IPS-11a (cell line): ENCODE results near the gene ADAMTSL1.

Source experiments
- H3K4me3 ChIP-seq: one replicate; pipeline ENCODE4 v1.5.1; 2013; ENCODE audit warnings: low read depth, low read length, control low read depth

The ADAMTSL1 gene

DNA sequence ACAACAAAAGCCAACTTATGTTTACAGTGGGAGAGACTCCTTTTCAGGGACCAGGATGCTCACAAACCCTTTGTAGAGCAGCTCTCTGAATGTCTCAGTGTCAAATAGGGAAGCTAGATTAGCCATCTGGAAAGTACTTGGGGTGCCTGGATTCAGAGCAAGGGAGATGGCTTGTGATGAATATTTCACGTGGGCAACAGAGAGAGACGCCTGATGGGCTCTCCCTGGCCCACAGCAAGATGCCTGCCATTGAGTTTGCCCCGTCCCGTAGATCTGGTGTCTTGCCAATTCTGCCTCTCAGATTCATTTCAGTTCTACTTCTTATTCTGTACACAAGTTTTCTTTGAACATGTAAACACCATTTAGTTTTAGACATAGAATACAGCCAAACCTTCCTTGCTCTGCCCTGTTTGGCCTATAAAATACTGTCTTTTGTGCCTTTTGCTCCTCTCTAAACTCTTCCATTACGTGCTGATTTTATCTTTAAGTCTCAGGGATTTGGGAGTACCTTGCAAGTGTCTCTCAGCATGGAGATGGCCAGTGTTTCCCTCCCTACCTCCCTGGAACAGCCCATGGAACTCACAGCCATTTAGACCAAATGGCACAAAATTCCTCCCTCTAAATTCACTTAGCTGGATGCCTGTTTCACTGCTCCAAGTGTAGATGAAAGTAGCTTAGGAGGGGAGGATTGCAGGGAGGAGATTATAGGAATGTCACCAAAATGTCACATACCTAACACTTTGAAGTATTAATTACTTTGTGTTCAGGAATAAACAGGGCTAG is 324.7 kb downstream of the ADAMTSL1 start:
- H3K4me3 ChIP-seq: no peak overlapping the region

DNA sequence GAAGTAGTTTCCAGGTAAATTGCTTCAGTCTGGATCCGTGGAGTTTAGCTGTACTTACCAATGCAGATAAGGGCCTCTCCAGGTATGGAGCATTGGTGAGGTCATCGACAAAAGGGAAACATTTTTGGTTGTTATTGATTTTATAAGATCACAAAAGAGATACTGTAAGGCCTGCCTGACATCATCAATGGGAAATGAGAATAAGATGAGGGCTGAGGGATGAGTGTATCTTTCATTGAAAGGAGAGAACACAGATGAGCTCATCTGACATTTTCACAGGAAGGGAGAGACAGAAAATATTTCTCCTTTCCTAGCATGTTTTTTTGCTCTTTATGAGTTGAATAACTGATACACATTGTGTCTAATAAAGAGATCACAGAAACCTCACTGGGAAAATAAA is 325.5 kb downstream of the ADAMTSL1 start:
- H3K4me3 ChIP-seq: no peak overlapping the region

DNA sequence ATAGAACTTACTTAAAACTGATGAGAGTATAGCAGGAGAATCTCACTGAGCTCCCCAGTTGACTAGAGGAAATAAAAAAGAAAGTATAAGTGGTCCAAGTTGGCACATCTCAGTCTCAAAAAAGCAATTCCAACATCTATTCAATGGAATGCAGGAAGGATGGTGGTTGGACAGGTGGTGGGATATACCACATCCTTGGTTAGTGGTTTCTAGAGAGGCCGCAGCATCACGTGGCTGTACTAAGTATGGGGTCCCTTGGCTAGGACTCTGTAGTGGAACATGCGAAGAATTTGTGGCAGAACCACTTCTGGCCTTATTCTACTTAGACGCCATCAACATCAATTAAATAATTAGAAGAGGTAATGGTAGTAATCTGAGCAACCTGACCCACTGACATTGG is 326.6 kb downstream of the ADAMTSL1 start:
- H3K4me3 ChIP-seq: no peak overlapping the region

DNA sequence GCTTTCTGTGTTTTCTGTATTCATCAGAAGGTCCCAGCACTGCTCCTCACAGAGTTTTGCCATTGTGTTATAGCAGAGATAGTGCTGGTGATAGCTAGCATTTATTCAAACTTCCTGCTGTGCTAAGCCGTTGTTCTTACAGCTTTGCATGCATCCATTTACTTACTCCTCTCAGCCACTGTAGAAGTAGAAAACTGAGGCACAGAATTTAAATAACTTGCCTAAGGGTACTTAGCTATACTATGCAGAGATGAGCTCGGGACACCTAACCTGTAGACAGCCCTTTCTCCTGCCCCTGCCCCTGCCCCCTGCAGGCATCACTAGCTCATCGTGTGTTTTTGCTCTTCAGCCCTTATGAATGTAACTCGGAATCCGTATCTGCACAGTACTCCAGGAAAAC is 331.4 kb downstream of the ADAMTSL1 start:
- H3K4me3 ChIP-seq: no peak overlapping the region

DNA sequence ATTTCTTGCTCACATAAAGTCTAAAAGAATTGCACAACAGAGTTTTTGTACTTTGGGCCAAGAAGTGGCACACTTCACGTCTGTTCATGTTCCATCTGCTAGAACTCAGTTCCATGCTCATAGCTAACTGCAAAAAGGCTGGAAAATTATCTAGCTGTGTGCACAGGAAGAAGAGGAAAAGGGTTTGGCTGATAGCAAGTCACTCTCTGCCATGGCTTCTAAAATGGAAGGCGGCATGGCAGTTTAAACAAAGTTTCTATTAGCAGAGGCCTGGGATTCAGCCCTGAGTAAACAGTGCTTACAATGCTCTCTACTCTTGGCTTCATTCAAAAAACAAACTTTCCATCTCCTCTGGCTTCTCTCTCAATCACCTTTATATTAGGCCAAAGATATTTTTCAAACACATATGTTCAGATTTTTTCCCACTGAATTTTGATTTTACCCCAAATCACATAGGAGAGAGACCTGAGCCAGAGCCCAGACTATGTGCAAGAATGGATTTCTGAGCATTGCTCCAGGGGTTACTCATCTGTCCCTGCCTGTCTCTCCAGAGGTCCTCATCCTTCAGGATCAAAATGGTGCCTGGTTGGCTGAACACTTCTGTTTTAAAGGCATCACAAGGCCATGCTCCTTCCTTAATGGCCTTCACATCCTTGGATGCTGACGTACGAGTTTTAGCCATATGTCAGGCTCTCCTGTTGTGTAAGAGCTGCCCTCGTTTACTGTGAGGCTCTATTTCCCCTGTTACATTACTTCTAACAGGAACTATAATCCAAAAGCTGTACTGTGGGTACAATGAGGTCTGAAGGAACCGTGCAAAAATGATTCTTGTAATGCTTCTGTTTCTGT is 332.5 kb downstream of the ADAMTSL1 start:
- H3K4me3 ChIP-seq: no peak overlapping the region

DNA sequence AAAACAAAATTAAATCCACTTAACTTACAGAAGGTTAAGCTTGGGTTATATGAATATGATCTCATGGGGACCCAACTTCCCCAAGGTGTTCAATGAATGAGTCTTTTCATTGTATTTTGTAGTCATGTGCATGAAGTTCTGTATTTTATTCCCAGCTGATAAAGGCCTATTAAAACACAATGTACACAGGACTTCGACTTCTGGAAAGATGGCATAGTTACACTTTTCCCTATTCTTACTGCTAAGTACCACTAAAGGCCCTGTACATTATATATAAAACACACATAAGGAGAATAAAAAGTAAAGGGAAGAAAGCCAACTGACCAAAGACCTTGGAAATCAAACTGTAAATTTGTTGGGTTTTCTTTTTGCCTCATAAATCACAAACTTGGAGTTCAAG is 336.6 kb downstream of the ADAMTSL1 start:
- H3K4me3 ChIP-seq: no peak overlapping the region

DNA sequence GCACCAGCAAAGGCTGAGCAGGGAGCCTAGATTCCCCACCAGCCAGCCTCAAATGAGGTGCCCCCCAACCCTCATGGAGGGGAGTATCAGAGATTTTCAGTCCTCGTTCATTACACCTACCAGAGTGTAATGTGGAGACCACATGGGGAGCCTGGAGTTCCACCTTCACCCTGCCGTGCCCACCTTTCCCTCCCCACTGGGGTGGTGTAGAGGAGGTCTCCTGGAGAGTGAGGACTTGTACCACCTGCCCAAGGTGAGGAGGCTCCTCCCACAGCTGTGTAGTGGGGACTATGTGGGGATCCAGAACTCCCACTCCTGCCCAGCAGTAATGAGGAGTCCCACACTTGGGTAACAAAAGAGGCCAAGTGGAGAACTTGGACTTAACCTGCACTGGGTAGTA is 337.2 kb downstream of the ADAMTSL1 start:
- H3K4me3 ChIP-seq: no peak overlapping the region

DNA sequence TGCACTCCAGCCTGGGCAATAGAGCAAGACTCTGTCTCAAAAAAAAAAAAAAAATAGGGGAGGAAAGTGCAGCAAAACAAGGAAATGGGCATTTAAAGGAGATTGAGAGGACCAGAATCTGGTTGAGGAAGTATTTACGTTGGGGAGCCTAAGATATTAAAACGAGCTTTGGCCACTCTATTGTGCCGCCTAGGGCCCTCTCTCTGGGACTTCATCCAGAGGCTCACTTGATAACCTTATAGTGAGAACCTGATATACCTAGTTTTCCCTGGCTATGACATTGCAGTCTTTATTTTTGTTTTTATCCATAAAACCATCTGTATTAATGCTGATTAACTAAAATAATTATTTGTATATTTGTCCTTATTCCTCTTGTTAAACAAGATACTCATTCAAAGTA is 345.5 kb downstream of the ADAMTSL1 start:
- no peak overlapping the region for H3K4me3 ChIP-seq

DNA sequence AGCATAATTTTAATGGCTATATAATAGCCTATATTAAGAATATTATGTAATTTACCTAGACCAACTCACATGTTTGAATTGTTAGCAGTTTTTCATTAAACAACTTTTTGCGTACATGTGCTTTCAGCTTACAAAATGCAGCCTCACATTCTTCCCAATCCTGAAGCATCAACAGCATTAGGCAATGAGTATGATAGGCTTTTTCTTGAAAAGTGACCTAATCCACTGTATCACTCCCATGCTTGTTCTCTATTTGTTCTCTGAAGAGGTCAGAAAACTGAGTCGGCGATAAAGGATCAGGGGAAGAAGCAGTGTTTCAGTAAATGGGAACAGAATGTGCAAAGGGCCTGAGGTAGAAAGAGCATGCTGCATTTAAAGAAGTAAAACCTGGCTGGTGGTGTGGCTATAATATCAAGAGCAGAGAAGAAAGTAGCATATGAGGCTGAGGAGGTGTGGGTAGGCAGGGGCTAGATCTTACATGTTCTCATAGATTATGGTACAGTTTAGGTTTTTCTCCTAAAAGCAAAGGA is 346.7 kb downstream of the ADAMTSL1 start:
- no peak overlapping the region for H3K4me3 ChIP-seq

DNA sequence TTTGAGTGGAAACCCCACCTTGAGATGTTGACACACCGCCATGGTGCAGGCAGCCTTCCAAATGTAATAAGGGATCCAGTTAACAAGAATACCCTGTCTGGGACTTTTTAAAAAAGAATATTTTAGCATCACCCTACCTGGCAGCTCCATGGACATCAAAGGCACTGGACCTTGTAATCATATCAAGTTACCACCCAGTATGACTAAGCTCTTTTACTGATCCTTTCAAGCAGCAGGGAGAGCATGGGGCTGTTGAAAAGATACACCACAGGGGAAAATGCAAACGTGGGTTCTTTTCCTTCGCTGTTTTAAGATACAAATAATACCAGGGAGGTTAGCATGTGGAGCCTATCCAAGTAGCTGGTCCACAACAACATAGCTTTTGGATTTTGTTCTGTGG is 347.8 kb downstream of the ADAMTSL1 start:
- H3K4me3 ChIP-seq: no peak overlapping the region

DNA sequence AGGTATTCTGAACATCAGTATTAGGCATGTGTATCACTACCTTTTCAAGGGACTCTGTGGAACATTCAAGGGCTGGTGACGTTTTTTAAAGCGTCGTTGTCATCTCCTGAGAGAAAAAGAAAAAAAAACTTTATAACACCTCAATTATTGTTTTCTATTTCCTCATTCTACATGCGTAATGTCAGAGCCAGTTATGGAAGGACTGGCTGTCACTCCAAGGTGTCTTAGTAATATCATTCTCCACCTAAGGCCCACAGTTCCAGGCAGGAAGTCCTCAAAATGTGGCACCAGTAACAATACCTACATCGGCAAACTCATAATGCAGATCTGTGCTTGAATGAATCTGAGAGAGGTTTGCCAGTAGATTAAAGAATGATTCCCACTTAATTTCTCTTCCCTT is 348.9 kb downstream of the ADAMTSL1 start:
- no peak overlapping the region for H3K4me3 ChIP-seq

DNA sequence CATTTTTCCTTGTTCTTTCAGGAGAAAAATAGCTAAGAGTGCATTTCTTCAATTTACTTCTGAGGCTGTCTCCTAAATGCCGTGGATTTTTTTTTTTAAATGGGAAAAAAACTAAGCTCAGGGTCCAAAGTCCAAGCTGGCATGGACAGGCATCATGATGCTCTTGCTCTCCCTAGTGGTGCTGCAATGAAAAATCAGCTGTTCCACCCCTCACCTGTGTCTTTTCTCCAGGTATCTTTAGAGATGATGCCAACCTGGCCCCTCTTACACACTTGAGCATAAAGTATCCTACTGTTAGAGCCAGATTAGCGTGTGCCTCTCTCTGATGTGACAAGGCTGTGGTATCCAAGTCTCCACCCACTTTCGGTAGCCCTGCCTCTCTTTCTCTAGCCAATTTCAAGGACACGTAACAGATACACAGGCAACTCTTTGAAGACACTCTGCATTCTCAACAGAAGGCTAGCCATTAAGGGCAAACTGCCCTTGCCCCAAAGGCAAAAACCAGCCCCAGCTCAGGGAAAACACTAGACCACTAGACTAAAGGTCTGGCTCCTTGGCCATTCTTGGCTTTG is 350.2 kb downstream of the ADAMTSL1 start:
- no peak overlapping the region for H3K4me3 ChIP-seq

DNA sequence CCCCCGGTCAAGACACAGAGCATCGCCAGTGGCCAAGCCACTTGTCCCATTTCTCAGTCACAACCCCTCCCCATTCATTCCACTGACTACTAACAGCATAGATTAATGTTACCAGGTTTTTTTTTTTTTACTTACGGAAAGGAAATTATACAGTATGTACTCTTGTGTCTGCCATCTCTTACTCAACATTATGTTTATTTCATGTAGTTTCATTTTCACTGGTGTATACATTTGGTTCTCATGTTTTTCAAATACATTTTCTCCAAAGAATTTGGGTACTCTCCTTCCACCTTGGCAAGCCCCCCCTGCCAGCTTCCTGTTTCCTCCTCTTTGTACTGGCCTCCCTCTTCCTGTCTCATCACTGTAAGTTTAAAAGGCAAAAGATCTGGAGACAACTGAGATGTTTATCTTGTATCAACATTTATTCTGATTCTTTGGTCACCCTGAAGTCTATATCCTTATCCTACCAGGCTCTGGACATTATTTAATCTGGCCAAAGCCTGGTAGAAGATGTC is 351.8 kb downstream of the ADAMTSL1 start:
- no peak overlapping the region for H3K4me3 ChIP-seq

DNA sequence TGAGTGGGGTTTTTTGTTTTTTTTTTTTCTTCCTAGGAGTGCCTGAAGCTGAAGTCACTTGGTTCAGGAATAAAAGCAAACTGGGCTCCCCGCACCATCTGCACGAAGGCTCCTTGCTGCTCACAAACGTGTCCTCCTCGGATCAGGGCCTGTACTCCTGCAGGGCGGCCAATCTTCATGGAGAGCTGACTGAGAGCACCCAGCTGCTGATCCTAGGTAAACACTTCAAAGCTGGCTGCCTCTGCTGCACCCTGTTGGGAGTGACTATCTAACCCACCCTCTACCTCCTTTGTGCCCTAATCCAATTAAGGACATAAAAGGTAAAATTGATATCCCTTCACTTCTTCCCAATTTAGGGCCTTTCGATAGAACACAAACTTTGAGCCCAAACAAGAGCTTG is 352.3 kb downstream of the ADAMTSL1 start:
- no peak overlapping the region for H3K4me3 ChIP-seq

DNA sequence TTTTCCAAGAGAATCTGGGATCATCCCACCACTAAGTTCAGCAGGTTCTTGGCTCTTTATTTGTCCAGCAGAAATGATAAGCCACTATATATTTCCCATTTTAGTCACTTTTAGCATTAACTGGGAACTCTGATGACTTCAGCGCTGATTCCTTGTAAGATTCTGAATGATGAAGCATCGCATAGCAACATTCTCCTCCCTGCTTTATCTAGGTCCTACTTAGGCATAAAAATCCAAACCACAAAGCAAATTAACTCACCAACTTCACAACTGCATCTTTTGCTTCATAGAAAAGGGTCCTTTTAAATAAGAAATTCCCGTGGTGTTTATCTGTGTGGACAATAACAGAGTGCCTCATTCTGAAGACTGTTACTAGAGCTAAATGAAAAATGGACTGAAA is 355.1 kb downstream of the ADAMTSL1 start:
- no peak overlapping the region for H3K4me3 ChIP-seq

DNA sequence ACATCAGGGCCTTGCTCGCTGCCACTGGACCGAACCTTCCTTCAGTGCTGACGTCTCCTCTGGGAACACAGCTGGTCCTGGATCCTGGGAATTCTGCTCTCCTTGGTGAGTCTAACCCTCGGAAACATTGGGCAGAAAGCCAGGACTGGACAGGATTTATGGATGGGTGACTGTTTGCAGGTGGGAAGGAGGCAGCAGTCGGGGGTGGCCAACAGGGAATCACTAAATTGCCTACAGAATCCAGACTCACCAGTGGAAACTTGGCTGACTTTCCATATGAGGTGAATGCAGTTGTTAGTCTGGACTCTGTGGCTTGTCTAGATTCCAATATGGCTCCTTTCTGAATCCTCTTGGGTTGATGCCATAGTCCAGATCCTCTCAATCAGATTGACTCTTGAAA is 355.9 kb downstream of the ADAMTSL1 start:
- no peak overlapping the region for H3K4me3 ChIP-seq

DNA sequence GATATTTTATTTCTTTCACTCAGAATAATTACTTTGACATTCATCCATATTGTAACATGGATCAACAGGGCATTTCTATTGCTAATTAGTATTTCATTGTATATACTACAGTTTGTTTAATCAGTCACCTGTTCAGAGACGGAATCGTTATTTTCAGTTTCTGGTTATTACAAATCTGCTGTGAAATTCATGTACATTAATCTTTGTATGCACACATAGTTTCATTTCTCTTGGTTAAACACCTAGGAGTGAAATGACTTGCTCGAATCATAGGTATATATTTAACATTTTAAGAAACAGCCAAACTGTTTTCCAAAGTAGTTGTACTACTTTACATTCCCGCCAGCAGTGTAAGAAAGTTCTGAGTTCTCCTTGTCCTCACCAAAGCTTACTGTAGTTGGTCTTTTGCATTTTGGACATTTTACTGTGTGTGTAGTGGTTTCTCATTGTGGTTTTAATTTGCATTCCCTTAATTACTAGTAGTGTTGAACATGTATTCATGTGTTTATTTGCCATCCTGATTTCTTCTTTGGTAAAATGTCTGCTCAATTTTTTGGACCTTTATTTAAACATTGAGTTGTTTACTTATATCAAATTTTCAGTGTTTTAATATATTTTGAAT is 360.9 kb downstream of the ADAMTSL1 start:
- no peak overlapping the region for H3K4me3 ChIP-seq

DNA sequence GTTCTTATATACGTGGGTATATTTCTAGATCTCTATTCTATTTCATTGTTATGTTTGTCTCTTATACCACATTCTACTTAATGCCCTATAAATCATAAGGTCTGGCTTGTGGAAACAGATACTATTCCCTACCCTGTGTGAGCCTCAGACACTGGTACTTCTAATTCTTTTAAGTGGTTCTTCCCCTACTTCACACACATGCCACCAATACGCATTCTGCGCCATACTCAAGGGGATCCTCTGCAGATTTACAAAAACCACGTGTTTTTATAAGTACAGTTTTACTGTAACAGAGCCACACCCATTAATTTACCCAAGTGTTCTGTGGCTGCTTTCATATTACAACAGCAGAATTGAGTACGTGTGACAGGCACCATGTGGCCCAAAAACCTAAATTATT is 363.4 kb downstream of the ADAMTSL1 start:
- H3K4me3 ChIP-seq: no peak overlapping the region

DNA sequence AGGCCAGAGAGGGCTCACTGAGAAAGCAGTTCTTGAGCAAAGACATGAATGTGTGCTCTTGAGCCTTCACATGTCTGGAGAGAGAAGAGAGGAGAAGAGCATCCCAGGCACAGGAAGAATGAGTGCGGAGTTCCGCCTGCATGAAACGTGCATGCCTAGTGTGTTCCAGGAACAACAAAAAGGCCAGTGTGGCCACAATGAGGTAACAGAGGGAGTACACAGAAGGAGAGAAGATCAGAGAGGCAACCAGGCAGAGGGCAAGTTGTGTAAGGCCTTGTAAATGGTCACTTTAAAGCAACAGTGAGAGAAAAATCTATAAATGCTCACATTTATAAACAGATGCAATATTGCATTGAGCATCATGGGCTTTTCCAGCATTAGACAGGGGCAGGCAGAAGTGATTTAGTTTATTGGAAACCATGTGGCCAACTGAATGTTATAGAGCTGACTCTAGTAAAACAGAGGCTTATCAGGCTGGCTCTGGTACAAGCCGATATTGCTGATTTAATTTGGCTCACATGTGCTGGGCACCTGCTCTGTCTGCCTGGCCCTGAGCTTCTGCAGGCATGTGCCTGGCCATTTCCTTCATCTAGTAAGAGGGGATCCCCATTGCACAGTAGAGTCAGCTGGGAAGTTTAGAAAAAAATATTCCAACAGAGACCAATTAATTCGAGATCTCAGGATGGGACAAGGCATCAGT is 373.8 kb downstream of the ADAMTSL1 start:
- H3K4me3 ChIP-seq: no peak overlapping the region

DNA sequence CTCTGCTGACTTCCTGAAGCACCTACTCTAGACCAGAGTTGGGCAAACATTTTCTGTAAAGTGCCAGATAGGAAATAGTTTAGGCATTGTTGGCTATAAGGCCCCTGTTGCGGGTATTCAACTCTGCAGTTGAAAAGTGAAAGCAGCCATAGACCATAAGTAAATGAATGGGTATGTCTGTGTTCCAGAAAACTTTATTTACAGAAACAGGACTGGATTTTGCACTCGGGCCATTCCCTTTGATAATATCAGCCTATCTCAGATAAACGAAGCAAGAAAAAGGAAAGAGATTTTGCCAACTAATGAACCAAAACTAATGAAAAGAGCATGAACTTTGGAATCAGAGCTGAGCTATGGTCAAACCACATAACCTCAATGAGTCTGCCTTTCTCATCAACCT is 374.7 kb downstream of the ADAMTSL1 start:
- H3K4me3 ChIP-seq: no peak overlapping the region
